Measurements from ENCODE around the gene COMT.
A peak's percentile ranks its signal among the peaks of the same experiment; 100 is the strongest.

The COMT gene

GRCh38 chr22:19961201-19961580 lies 19.6 kb downstream of the COMT start:
- Histone ChIP-seq H3K27me3 (ENCODE audit: insufficient read depth, low read length, poor library complexity) (no peaks in the 10 kb centered on the region), H3K79me2 (ENCODE audit: control insufficient read depth, insufficient read depth, low read length) (no peaks in the 10 kb centered on the region), H3K4ac (ENCODE audit: low read depth, low read length) (no peak overlapping the region), H4K5ac (ENCODE audit: low read length) (no peak overlapping the region), H2AK5ac (ENCODE audit: low read length) (no peak overlapping the region), H3K36me3 (ENCODE audit: control insufficient read depth, insufficient read depth, low read length) (no peaks in the 10 kb centered on the region), H4K8ac (ENCODE audit: low read depth, low read length) (no peak overlapping the region), H3K79me1 (ENCODE audit: low read length) (no peaks in the 10 kb centered on the region), H3K56ac (ENCODE audit: low read length) (no peak overlapping the region), H2BK15ac (replicated peaks; ENCODE audit: low read depth) (no peak overlapping the region), H3K18ac (ENCODE audit: low read length) (no peak overlapping the region), H3K27ac (ENCODE audit: low read depth, low read length) (no peak overlapping the region), H3K4me1 (ENCODE audit: control insufficient read depth, low read depth, low read length) (peaks cover 9% of the 10 kb centered on the region), H3K4me3 (ENCODE audit: low read length) (no peak overlapping the region), H3K23ac (ENCODE audit: low read length) (no peak overlapping the region), H2BK120ac (ENCODE audit: low read depth, low read length) (no peak overlapping the region), H2BK5ac (ENCODE audit: low read length) (no peak overlapping the region), H3K9ac (ENCODE audit: low read length) (no peak overlapping the region), H3K4me2 (ENCODE audit: low read length) (no peak overlapping the region)
- no CpG with 5 or more reads among the region's 9 CpGs for WGBS (ENCODE audit: extremely low coverage, insufficient coverage, low lambda C conversion rate)
- no peak for DNase-seq

DNA sequence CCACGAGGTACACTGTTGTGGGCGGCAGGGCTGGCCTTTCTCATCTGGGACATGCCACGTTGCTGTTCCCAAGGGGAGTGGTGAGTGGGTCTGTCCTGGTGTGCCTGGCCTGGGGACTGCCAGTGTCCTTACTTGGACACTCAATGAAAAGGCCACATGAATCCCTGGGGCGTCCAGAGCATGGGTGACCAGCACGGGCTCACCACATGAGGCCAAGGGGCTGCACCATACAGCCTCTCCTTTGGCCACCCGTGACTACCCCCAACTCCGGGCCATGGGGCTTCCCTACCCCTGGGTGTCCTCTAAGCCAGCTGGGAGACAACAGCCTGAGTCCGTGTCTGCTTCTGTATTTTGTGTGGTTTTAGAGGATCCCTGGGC lies 20.3 kb downstream of the COMT start:
- H3K23ac ChIP-seq (ENCODE audit: low read length): no peak overlapping the region
- no peak overlapping the region for H2AK5ac ChIP-seq (ENCODE audit: low read length)
- no peak overlapping the region for H3K4me2 ChIP-seq (ENCODE audit: low read length)
- no peak overlapping the region for H4K5ac ChIP-seq (ENCODE audit: low read length)
- H3K9ac ChIP-seq (ENCODE audit: low read length): no peak overlapping the region
- H3K79me1 ChIP-seq (ENCODE audit: low read length): no peaks in the 10 kb centered on the region
- peaks cover 9% of the 10 kb centered on the region for H3K4me1 ChIP-seq (ENCODE audit: control insufficient read depth, low read depth, low read length)
- no peak overlapping the region for H4K8ac ChIP-seq (ENCODE audit: low read depth, low read length)
- H3K27me3 ChIP-seq (ENCODE audit: insufficient read depth, low read length, poor library complexity): no peaks in the 10 kb centered on the region
- no peaks in the 10 kb centered on the region for H3K36me3 ChIP-seq (ENCODE audit: control insufficient read depth, insufficient read depth, low read length)
- H3K4ac ChIP-seq (ENCODE audit: low read depth, low read length): no peak overlapping the region
- no peak overlapping the region for H3K18ac ChIP-seq (ENCODE audit: low read length)
- H3K56ac ChIP-seq (ENCODE audit: low read length): no peak overlapping the region
- H3K4me3 ChIP-seq (ENCODE audit: low read length): no peak overlapping the region
- no peak overlapping the region for H2BK5ac ChIP-seq (ENCODE audit: low read length)
- no peak overlapping the region for H3K27ac ChIP-seq (ENCODE audit: low read depth, low read length)
- H3K79me2 ChIP-seq (ENCODE audit: control insufficient read depth, insufficient read depth, low read length): no peaks in the 10 kb centered on the region
- DNase-seq: no peak
- no CpG with 5 or more reads among the region's 8 CpGs for WGBS (ENCODE audit: extremely low coverage, insufficient coverage, low lambda C conversion rate)
- H2BK120ac ChIP-seq (ENCODE audit: low read depth, low read length): no peak overlapping the region
- no peak overlapping the region for H2BK15ac ChIP-seq (replicated peaks; ENCODE audit: low read depth)

DNA sequence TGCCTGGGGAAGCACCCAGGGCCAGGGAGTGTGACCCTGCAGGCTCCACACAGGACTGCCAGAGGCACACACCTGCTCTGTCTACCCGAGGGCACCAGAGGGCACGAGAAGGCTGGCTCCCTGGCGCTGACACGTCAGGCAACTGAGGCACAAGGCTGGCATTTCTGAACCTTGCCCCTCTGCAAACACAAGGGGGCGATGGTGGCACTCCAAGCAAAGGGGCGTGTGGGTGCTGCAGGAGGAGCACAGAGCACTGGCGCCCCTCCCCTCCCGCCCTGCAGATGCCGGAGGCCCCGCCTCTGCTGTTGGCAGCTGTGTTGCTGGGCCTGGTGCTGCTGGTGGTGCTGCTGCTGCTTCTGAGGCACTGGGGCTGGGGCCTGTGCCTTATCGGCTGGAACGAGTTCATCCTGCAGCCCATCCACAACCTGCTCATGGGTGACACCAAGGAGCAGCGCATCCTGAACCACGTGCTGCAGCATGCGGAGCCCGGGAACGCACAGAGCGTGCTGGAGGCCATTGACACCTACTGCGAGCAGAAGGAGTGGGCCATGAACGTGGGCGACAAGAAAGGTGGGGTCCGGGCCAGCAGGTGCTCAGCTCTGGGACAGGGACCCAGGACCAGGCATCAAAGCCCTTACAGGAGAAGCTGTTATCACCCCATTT lies 20.8 kb downstream of the COMT start:
- WGBS (ENCODE audit: extremely low coverage, insufficient coverage, low lambda C conversion rate): no CpG with 5 or more reads among the region's 22 CpGs
- peak; percentile 96 for DNase-seq
- H3K27ac ChIP-seq (ENCODE audit: low read depth, low read length): no peak overlapping the region

DNA sequence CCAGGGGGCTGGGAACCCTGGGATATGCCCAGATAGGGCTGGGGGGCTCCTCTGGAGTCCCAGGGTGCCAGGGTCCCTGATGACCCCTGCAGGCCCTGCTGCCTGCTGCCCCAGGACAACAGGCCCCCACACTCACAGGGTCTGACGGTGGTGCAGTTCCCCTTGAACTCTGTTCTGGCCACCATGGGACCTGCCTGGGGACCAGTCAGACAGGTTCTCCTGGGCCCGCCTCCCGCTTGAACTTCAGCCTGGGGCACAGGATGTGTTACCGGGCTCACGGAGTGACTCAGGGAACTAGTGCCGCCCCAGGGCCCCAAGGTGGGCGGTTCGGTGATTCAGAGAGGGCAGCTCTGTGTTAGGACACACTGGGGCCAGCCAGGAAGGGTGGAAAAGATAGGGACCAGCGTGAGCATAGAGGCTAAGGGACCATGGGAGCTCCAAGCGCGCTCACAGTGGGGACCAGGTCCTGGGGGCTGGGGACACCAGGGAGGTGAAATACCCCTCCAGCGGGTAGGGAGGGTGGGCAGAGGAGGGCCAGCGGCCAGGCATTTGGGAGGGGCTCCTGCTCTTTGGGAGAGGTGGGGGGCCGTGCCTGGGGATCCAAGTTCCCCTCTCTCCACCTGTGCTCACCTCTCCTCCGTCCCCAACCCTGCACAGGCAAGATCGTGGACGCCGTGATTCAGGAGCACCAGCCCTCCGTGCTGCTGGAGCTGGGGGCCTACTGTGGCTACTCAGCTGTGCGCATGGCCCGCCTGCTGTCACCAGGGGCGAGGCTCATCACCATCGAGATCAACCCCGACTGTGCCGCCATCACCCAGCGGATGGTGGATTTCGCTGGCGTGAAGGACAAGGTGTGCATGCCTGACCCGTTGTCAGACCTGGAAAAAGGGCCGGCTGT lies 21.6 kb downstream of the COMT start:
- Histone ChIP-seq H3K36me3 (ENCODE audit: control insufficient read depth, insufficient read depth, low read length) (no peaks in the 10 kb centered on the region), H2BK15ac (replicated peaks; ENCODE audit: low read depth) (no peak overlapping the region), H3K79me2 (ENCODE audit: control insufficient read depth, insufficient read depth, low read length) (no peaks in the 10 kb centered on the region), H3K18ac (ENCODE audit: low read length) (no peak overlapping the region), H2BK120ac (ENCODE audit: low read depth, low read length) (no peak overlapping the region), H3K4me3 (ENCODE audit: low read length) (no peak overlapping the region), H3K4ac (ENCODE audit: low read depth, low read length) (no peak overlapping the region), H2BK5ac (ENCODE audit: low read length) (peak overlapping the region; percentile 45), H3K56ac (ENCODE audit: low read length) (peak overlapping the region; percentile 83), H3K4me2 (ENCODE audit: low read length) (peak overlapping the region; percentile 14), H3K23ac (ENCODE audit: low read length) (peak overlapping the region; percentile 29), H3K79me1 (ENCODE audit: low read length) (no peaks in the 10 kb centered on the region), H4K8ac (ENCODE audit: low read depth, low read length) (no peak overlapping the region), H3K27ac (ENCODE audit: low read depth, low read length) (no peak overlapping the region), H3K4me1 (ENCODE audit: control insufficient read depth, low read depth, low read length) (peaks cover 9% of the 10 kb centered on the region), H4K5ac (ENCODE audit: low read length) (no peak overlapping the region), H3K9ac (ENCODE audit: low read length) (peak overlapping the region; percentile 63), H3K27me3 (ENCODE audit: insufficient read depth, low read length, poor library complexity) (no peaks in the 10 kb centered on the region), H2AK5ac (ENCODE audit: low read length) (peak overlapping the region; percentile 49)
- DNase-seq: peak; percentile 96
- WGBS (ENCODE audit: extremely low coverage, insufficient coverage, low lambda C conversion rate): no CpG with 5 or more reads among the region's 30 CpGs

More for the DNA sequence above, 20.8 kb downstream of the COMT start:
- Histone ChIP-seq H3K56ac (ENCODE audit: low read length) (peak overlapping the region; percentile 47), H4K5ac (ENCODE audit: low read length) (no peak overlapping the region), H3K18ac (ENCODE audit: low read length) (no peak overlapping the region), H3K36me3 (ENCODE audit: control insufficient read depth, insufficient read depth, low read length) (no peaks in the 10 kb centered on the region), H3K4me3 (ENCODE audit: low read length) (no peak overlapping the region), H3K4me1 (ENCODE audit: control insufficient read depth, low read depth, low read length) (peaks cover 9% of the 10 kb centered on the region), H2AK5ac (ENCODE audit: low read length) (no peak overlapping the region), H2BK5ac (ENCODE audit: low read length) (no peak overlapping the region), H2BK15ac (replicated peaks; ENCODE audit: low read depth) (no peak overlapping the region), H3K4ac (ENCODE audit: low read depth, low read length) (no peak overlapping the region), H3K4me2 (ENCODE audit: low read length) (peak overlapping the region; percentile 5), H4K8ac (ENCODE audit: low read depth, low read length) (no peak overlapping the region), H3K79me2 (ENCODE audit: control insufficient read depth, insufficient read depth, low read length) (no peaks in the 10 kb centered on the region), H3K79me1 (ENCODE audit: low read length) (no peaks in the 10 kb centered on the region), H3K9ac (ENCODE audit: low read length) (peak overlapping the region; percentile 63), H2BK120ac (ENCODE audit: low read depth, low read length) (no peak overlapping the region), H3K27me3 (ENCODE audit: insufficient read depth, low read length, poor library complexity) (no peaks in the 10 kb centered on the region), H3K23ac (ENCODE audit: low read length) (no peak overlapping the region)

DNA sequence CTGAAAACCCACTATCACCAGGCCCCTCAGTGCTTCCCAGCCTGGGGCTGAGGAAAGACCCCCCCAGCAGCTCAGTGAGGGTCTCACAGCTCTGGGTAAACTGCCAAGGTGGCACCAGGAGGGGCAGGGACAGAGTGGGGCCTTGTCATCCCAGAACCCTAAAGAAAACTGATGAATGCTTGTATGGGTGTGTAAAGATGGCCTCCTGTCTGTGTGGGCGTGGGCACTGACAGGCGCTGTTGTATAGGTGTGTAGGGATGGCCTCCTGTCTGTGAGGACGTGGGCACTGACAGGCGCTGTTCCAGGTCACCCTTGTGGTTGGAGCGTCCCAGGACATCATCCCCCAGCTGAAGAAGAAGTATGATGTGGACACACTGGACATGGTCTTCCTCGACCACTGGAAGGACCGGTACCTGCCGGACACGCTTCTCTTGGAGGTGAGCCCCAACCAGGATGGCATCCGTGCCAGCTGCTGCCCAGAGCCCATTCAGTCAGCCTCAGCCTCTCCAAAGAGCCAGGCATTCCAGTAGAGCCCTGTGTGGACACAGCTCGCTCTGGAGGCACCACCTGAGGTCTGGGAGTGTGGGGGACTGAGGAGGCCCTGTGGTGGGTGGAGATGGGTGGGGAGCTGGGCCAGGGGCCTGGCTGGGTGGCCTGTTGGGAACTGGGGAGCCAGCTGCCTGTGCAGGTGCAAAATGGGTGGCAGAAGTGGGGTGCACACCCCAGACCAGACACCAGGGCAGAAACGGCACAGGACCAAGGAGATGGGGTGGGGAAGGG lies 22.5 kb downstream of the COMT start:
- Histone ChIP-seq H3K27ac (ENCODE audit: low read depth, low read length) (no peak overlapping the region), H3K4me1 (ENCODE audit: control insufficient read depth, low read depth, low read length) (peaks cover 9% of the 10 kb centered on the region)
- WGBS (ENCODE audit: extremely low coverage, insufficient coverage, low lambda C conversion rate): no CpG with 5 or more reads among the region's 12 CpGs

More for the DNA sequence above, 22.5 kb downstream of the COMT start:
- Histone ChIP-seq H3K79me1 (ENCODE audit: low read length) (no peaks in the 10 kb centered on the region), H3K23ac (ENCODE audit: low read length) (no peak overlapping the region), H2BK120ac (ENCODE audit: low read depth, low read length) (no peak overlapping the region), H3K56ac (ENCODE audit: low read length) (peak overlapping the region; percentile 83), H3K27me3 (ENCODE audit: insufficient read depth, low read length, poor library complexity) (no peaks in the 10 kb centered on the region), H2BK5ac (ENCODE audit: low read length) (no peak overlapping the region), H4K5ac (ENCODE audit: low read length) (no peak overlapping the region), H3K4ac (ENCODE audit: low read depth, low read length) (no peak overlapping the region), H3K79me2 (ENCODE audit: control insufficient read depth, insufficient read depth, low read length) (no peaks in the 10 kb centered on the region), H3K4me2 (ENCODE audit: low read length) (no peak overlapping the region), H3K4me3 (ENCODE audit: low read length) (no peak overlapping the region), H3K18ac (ENCODE audit: low read length) (no peak overlapping the region), H3K36me3 (ENCODE audit: control insufficient read depth, insufficient read depth, low read length) (no peaks in the 10 kb centered on the region), H4K8ac (ENCODE audit: low read depth, low read length) (no peak overlapping the region), H2BK15ac (replicated peaks; ENCODE audit: low read depth) (no peak overlapping the region), H2AK5ac (ENCODE audit: low read length) (no peak overlapping the region), H3K9ac (ENCODE audit: low read length) (no peak overlapping the region)
- DNase-seq: no peak
